Endothelial cell of umbilical vein (primary cell): ENCODE results near the gene NR6A1. TPM values are rescaled to one million over a fixed set of nuclear protein-coding genes. Genes with fewer than 3 reads are reported as not detected.

ENCODE experiments used
- BruUV-seq: library from RNA; stranded (reverse); fragments of 400-500 nt; replicated peaks from 2 replicates; lab custom pipeline; 2021; lab: Mats Ljungman, UMichigan
- CTCF ChIA-PET: fragments of 300-600, 350-600 bp; sonication (Branson Sonifier 250); formaldehyde crosslinking; loops from one replicate; lab custom pipeline; 2021; ENCODE audit warnings: antibody characterized with exemption, inconsistent platforms; lab: Charles Lee
- POLR2A ChIA-PET: fragments of 300-600, 350-600 bp; sonication (Branson Sonifier 250); formaldehyde crosslinking; loops from one replicate; lab custom pipeline; 2021; ENCODE audit warnings: antibody characterized with exemption, inconsistent platforms; lab: Charles Lee
- DNase-seq: peaks from one replicate; pipeline ENCODE4 v3.0.0-alpha.2; 2011; ENCODE audit warnings: low read depth, low spot score
- FAIRE-seq: peaks from 2 replicates; lab custom pipeline; 2011; peaks lifted over from hg19 to GRCh38; lab: Jason Lieb, UNC
- H2AFZ ChIP-seq: 2 replicates; pipeline ENCODE4 v1.6.0; 2012; ENCODE audit warnings: low read depth, low read length, control low read depth, inconsistent platforms
- H3K27ac ChIP-seq: 2 replicates; pipeline ENCODE4 v1.5.1; 2011; ENCODE audit warnings: low read depth, mild to moderate bottlenecking, control low read depth, low read length, moderate library complexity; ENCODE audit not compliant: insufficient read depth
- H3K27me3 ChIP-seq, 2 experiments: 2 replicates each; pipeline versions ENCODE4 v1.6.0 to v1.6.1; 2011; ENCODE audit warnings: low read length in 2 of 2, mixed read lengths in 1 of 2; ENCODE audit not compliant: control insufficient read depth in 2 of 2, insufficient read depth in 2 of 2
- H3K36me3 ChIP-seq, 2 experiments: 2 replicates in 1 of 2; 3 replicates in 1 of 2; pipeline ENCODE4 v1.5.1; 2011; ENCODE audit warnings: low read length in 2 of 2, mild to moderate bottlenecking in 1 of 2, moderate library complexity in 1 of 2; ENCODE audit not compliant: control insufficient read depth in 2 of 2, insufficient read depth in 2 of 2; ENCODE audit errors: extremely low read depth in 1 of 2
- H3K4me1 ChIP-seq: 3 replicates; pipeline ENCODE4 v1.5.1; 2011; ENCODE audit warnings: mild to moderate bottlenecking, low read length; ENCODE audit not compliant: control insufficient read depth, insufficient read depth; ENCODE audit errors: extremely low read depth
- H3K4me2 ChIP-seq: 2 replicates; pipeline ENCODE4 v1.6.1; 2011; ENCODE audit warnings: low read length, control low read depth, mixed read lengths; ENCODE audit not compliant: insufficient read depth
- H3K4me3 ChIP-seq, 3 experiments: fragments of 200-600 bp in 1 of 3; sonication (generic), shearing (Covaris generic) in 1 of 3; replicated peaks in 1 of 3; 2 replicates each; pipeline ENCODE4 v1.5.1; 2011 to 2016; ENCODE audit warnings: control low read depth in 3 of 3, low read length in 3 of 3, mild to moderate bottlenecking in 2 of 3, inconsistent platforms in 1 of 3, low read depth in 1 of 3, moderate library complexity in 1 of 3; ENCODE audit not compliant: insufficient read depth in 1 of 3
- H3K79me2 ChIP-seq: 2 replicates; pipeline ENCODE4 v1.6.0; 2012; ENCODE audit warnings: low read length, inconsistent platforms; ENCODE audit not compliant: control insufficient read depth, insufficient read depth
- H3K9ac ChIP-seq: replicated peaks from 2 replicates; pipeline ENCODE3; 2011; ENCODE audit warnings: low read length, control low read depth; ENCODE audit not compliant: insufficient read depth; ENCODE audit errors: extremely low read depth
- H3K9me1 ChIP-seq: replicated peaks from 3 replicates; pipeline ENCODE4 v1.6.0; 2011; ENCODE audit warnings: mild to moderate bottlenecking, low read length; ENCODE audit not compliant: control insufficient read depth, insufficient read depth; ENCODE audit errors: extremely low read depth
- H3K9me3 ChIP-seq: replicated peaks from 2 replicates; pipeline ENCODE4 v1.5.1; 2012; ENCODE audit warnings: low read length, inconsistent platforms; ENCODE audit not compliant: control insufficient read depth, insufficient read depth
- H4K20me1 ChIP-seq: replicated peaks from 2 replicates; pipeline ENCODE3; 2011; ENCODE audit warnings: mild to moderate bottlenecking, low read length; ENCODE audit not compliant: control insufficient read depth, insufficient read depth; ENCODE audit errors: extremely low read depth
- CTCF ChIP-seq, 2 donors: IDR thresholded peaks; 1 replicate in 1 of 2; 2 replicates in 1 of 2; pipeline ENCODE4 v1.5.1; 2011; ENCODE audit warnings: low read length in 2 of 2, mild to moderate bottlenecking in 2 of 2, moderate library complexity in 2 of 2, control low read depth in 1 of 2, inconsistent platforms in 1 of 2, low read depth in 1 of 2; ENCODE audit not compliant: insufficient read depth in 1 of 2; ENCODE audit errors: extremely low read depth in 1 of 2
- EZH2 ChIP-seq: IDR thresholded peaks from 2 replicates; pipeline ENCODE4 v1.6.1; 2012; ENCODE audit warnings: borderline replicate concordance, low read depth, mild to moderate bottlenecking, moderate library complexity, low read length, inconsistent platforms; ENCODE audit not compliant: severe bottlenecking
- GATA2 ChIP-seq: IDR thresholded peaks from 2 replicates; pipeline ENCODE4 v1.7.0; 2011; ENCODE audit warnings: low read depth, mild to moderate bottlenecking, moderate library complexity, mixed read lengths, low read length; ENCODE audit not compliant: insufficient read length, insufficient read depth
- POLR2A ChIP-seq: IDR thresholded peaks from 2 replicates; pipeline ENCODE4 v1.6.1; 2012; ENCODE audit warnings: low read depth, mild to moderate bottlenecking, control low read depth, low read length
- dilution Hi-C: fragments of 300-500 bp; cut with MboI; formaldehyde crosslinking; loops from one replicate; pipeline ENCODE4 v1.15.0; 2019; ENCODE audit warnings: low sequenced_read_pairs; ENCODE audit not compliant: extremely low pct_ligation_motif_present
- intact Hi-C: fragments of 100-400 bp; cut with micrococcal nuclease; formaldehyde crosslinking; loops from one replicate; pipeline ENCODE4 v1.10.0; 2022
- polyA plus RNA-seq, 4 experiments: library from polyadenylated mRNA; depleted of rRNA in 3 of 4; stranded (reverse) in 3 of 4; unstranded in 1 of 4; fragments of >200 nt; gene quantifications; 2 replicates each; pipeline versions ENCODE4 v1.2.1 to v1.2.3, GENCODE V29; 2011 to 2012; ENCODE audit warnings: missing spikeins in 1 of 4
- total RNA-seq: library from RNA; stranded (reverse); gene quantifications from 2 replicates; pipeline ENCODE4 v1.2.3, GENCODE V29; 2021

Gene NR6A1
- total and polyA plus RNA-seq, 2 donors (not counting 3 experiments of a cell fraction or from before 2014, with no cell fraction given): 0.17 to 1.2 TPM

- ChIA-PET CTCF (interaction anchor here (1.3 to 3.2 kb wide), 3 partner anchors 57 to 73 kb away, joined by 4 to 17 read pairs (median 9); partner anchors contain the start of gene WDR38), POLR2A (no interaction called here)
- dilution Hi-C loops (no loop called here), intact Hi-C loops (no loop called here)
- Histone ChIP-seq H3K4me1 (peaks cover 9% of the 10 kb centered on the region), H3K4me3 (no peak overlapping the region), H3K27me3 (no peaks in the 10 kb centered on the region), H3K27ac (no peak overlapping the region), H3K9me3 (no peaks in the 10 kb centered on the region), H3K9ac (no peak overlapping the region), H3K9me1 (no peaks in the 10 kb centered on the region), H4K20me1 (no peaks in the 10 kb centered on the region), H3K79me2 (no peaks in the 10 kb centered on the region), H2AFZ (no peak overlapping the region), H3K36me3 (no peaks in the 10 kb centered on the region), H3K4me2 (no peak overlapping the region)
- TF ChIP-seq CTCF (IDR thresholded peaks at IDR 0.05; ENCODE audit: extremely low read depth in 1 of 2, insufficient read depth in 1 of 2, low read depth in 1 of 2, low read length in 2 of 2) (no peak), POLR2A (no peak), GATA2 (no peak)
- no TSS peak for BruUV-seq
- FAIRE-seq: no peak
- no peak for DNase-seq
Observed at GRCh38 chr9:124783830-124784229, 12.7 kb upstream of the NR6A1 start.

- intact Hi-C loops (no loop called here), dilution Hi-C loops (no loop called here)
- no peak for TF ChIP-seq EZH2
- Histone ChIP-seq H3K36me3 (no peaks in the 10 kb centered on the region), H2AFZ (no peak overlapping the region), H3K27me3 (no peaks in the 10 kb centered on the region), H4K20me1 (no peaks in the 10 kb centered on the region), H3K9me1 (no peaks in the 10 kb centered on the region), H3K9me3 (no peaks in the 10 kb centered on the region), H3K4me1 (peaks cover 10% of the 10 kb centered on the region), H3K4me2 (no peak overlapping the region), H3K4me3 (no peak overlapping the region), H3K79me2 (no peaks in the 10 kb centered on the region), H3K9ac (no peak overlapping the region), H3K27ac (no peak overlapping the region)
- FAIRE-seq: no peak
- POLR2A ChIA-PET: no interaction called here
- DNase-seq: no peak
- CTCF ChIA-PET: interaction anchor here (1.3 to 3.2 kb wide), 4 partner anchors 11 to 74 kb away, joined by 4 to 17 read pairs (median 7); partner anchors contain the start of gene WDR38
- no TSS peak for BruUV-seq
Observed at GRCh38 chr9:124782661-124783574, 11.8 kb upstream of the NR6A1 start.
